Measurements from ENCODE around the gene TNS1. TPM values are rescaled to one million over a fixed set of nuclear protein-coding genes. Genes with fewer than 3 reads are reported as not detected.
A peak's percentile ranks its signal among the peaks of the same experiment; 100 is the strongest.

Gene TNS1
- total RNA-seq, 1 experiment from 2014 or later, result 3.4 TPM

DNA sequence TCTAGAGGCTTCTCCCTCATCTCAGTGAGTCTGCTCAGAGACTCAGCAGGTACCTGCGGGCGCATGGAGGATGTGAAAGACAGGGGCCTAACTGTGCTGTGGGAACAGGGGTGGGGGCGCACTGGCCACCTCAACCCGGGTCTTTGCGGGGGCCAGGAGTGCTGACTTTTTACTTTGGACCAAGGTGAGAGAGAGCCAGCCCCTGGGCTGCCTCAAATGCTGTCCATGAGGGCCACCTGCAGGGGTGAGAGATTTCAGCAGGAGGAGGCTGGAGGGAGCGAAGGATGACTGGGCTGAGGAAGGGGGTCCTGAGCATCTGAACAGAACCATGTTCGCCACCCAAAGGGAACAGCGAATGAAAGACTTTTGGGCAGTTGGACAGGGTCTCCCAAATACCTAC lies 129.4 kb downstream of the TNS1 start:
- H3K4ac ChIP-seq (ENCODE audit: low read depth, low read length), result no peak overlapping the region
- no peaks in the 10 kb centered on the region for H3K9me3 Mint-ChIP-seq
- no peak overlapping the region for H3K4me2 ChIP-seq (ENCODE audit: insufficient read depth, insufficient read length, low read length)
- no peak overlapping the region for H2BK15ac ChIP-seq (ENCODE audit: low read depth, low read length)
- TF ChIP-seq, protein P1, sequence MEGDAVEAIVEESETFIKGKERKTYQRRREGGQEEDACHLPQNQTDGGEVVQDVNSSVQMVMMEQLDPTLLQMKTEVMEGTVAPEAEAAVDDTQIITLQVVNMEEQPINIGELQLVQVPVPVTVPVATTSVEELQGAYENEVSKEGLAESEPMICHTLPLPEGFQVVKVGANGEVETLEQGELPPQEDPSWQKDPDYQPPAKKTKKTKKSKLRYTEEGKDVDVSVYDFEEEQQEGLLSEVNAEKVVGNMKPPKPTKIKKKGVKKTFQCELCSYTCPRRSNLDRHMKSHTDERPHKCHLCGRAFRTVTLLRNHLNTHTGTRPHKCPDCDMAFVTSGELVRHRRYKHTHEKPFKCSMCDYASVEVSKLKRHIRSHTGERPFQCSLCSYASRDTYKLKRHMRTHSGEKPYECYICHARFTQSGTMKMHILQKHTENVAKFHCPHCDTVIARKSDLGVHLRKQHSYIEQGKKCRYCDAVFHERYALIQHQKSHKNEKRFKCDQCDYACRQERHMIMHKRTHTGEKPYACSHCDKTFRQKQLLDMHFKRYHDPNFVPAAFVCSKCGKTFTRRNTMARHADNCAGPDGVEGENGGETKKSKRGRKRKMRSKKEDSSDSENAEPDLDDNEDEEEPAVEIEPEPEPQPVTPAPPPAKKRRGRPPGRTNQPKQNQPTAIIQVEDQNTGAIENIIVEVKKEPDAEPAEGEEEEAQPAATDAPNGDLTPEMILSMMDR (conservative IDR thresholded peaks at IDR 0.05), result peak; percentile 43
- DNase-seq, result no peak
- no peaks in the 10 kb centered on the region; the same call in none of the 2 replicates for H3K27me3 Mint-ChIP-seq (ENCODE audit: low read depth)
- no peak overlapping the region for H3K14ac ChIP-seq (ENCODE audit: insufficient read depth, low read length)
- no peak overlapping the region for H3K27ac ChIP-seq (ENCODE audit: insufficient read length, low read depth, low read length)
- no CpG with 5 or more reads among the region's 8 CpGs for WGBS (ENCODE audit: extremely low coverage, insufficient read length, low lambda C conversion rate)
- no peak overlapping the region for H2AK5ac ChIP-seq (ENCODE audit: insufficient read length, low read length)
- H3K23me2 ChIP-seq (ENCODE audit: insufficient read length, low read depth, low read length, poor library complexity, severe bottlenecking), result no peaks in the 10 kb centered on the region
- H3K56ac ChIP-seq (ENCODE audit: insufficient read length, low read depth, low read length), result no peak overlapping the region
- no peak overlapping the region for H3K23ac ChIP-seq (ENCODE audit: insufficient read length, low read depth, low read length)
- no peak overlapping the region for H3K27ac Mint-ChIP-seq
- H3K4me3 Mint-ChIP-seq, result no peak overlapping the region
- no peaks in the 10 kb centered on the region; a peak in 1 of 7 replicates for H3K36me3 Mint-ChIP-seq (ENCODE audit: insufficient read depth in 1 of 3, low read depth in 3 of 3)
- H4K8ac ChIP-seq (replicated peaks; ENCODE audit: insufficient read length, low read depth, low read length), result no peak overlapping the region
- H4K5ac ChIP-seq (ENCODE audit: insufficient read length, low read depth, low read length), result no peak overlapping the region
- H2AFZ ChIP-seq (ENCODE audit: low read length), result no peak overlapping the region
- H3K9me3 ChIP-seq (ENCODE audit: control insufficient read depth, low read depth, low read length), result no peaks in the 10 kb centered on the region
- H2BK120ac ChIP-seq (ENCODE audit: low read depth, low read length, poor library complexity, severe bottlenecking), result no peak overlapping the region
- no peak overlapping the region for H4K91ac ChIP-seq (ENCODE audit: insufficient read length, low read depth, low read length)
- no peaks in the 10 kb centered on the region; the same call in 1 of the 2 replicates for H3K4me1 ChIP-seq (ENCODE audit: insufficient read depth, low read length)
- no peaks in the 10 kb centered on the region for H4K20me1 ChIP-seq (ENCODE audit: control insufficient read depth, insufficient read depth, insufficient read length)
- H3T11ph ChIP-seq (ENCODE audit: low read length), result no peak overlapping the region
- H2BK12ac ChIP-seq (ENCODE audit: insufficient read length, low read depth, low read length), result no peak overlapping the region
- H3K18ac ChIP-seq (ENCODE audit: insufficient read length, low read depth, low read length), result no peak overlapping the region
- H3K9ac ChIP-seq (ENCODE audit: extremely low read depth, insufficient read length, low read length), result no peak overlapping the region
- H3K79me1 ChIP-seq (ENCODE audit: insufficient read depth, low read depth, low read length, poor library complexity, severe bottlenecking), result no peaks in the 10 kb centered on the region
- no peak overlapping the region for H2BK20ac ChIP-seq (ENCODE audit: low read depth, low read length, poor library complexity, severe bottlenecking)
- H3K4me1 Mint-ChIP-seq, result peaks cover 12 to 22% of the 10 kb centered on the region in 2 experiments
- H3K27me3 ChIP-seq (ENCODE audit: insufficient read depth, low read length), result no peaks in the 10 kb centered on the region
- H2BK5ac ChIP-seq (ENCODE audit: insufficient read length, low read length), result no peak overlapping the region
- no peaks in the 10 kb centered on the region for H3K79me2 ChIP-seq (ENCODE audit: insufficient read depth, low read length)
